LNCaP clone FGC (cell line): Measurements from ENCODE around the gene PLA2R1.
A peak's percentile ranks its signal among the peaks of the same experiment; 100 is the strongest.

Experiments used
- DNase-seq: peaks from one replicate; pipeline ENCODE4 v3.0.0-alpha.2; 2011; ENCODE audit warnings: low read depth
- H3K4me3 ChIP-seq: 2 replicates; pipeline ENCODE4 v1.5.1; 2011; ENCODE audit warnings: mild to moderate bottlenecking, low read depth, low read length, control low read depth
- TF ChIP-seq, protein P1 (sequence below): IDR thresholded peaks from 2 replicates; pipeline ENCODE4 v1.5.1; 2012; ENCODE audit warnings: mild to moderate bottlenecking; ENCODE audit not compliant: control insufficient read depth, insufficient read depth; ENCODE audit errors: extremely low read depth

The PLA2R1 gene

DNA sequence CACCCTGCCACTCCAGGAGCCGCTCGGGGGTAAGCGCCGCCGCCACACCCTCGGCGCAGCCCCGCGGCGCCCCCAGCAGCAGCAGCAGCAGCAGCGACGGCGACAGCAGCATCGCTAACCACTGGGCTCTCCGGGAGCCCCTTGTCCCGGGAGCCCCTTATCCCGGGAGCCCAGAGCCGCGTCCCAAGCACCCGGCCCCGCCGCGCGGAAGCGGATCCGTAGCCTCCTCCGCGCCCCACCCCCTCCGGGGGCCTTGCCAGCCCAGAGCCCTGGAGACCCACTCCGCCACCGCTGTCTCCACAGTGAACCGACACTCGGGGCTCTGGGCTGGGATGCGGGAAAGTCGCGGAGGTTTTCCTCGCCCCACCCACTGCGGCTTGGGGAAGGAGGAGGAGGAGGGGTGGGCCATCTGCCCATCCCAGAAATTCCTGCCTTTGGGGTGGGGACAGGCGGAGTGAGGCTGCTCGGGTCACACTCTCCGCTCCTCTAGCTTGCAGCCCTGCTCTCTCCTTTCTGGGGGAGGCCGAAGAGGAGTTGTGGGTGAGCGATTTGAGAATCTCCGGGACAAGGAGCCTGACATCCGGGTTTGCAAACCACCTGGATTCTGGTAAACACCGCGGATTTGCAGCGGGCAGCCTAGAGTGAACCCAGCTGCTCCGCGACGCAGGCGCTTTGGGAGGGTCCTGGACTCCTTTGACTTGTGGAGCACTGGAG is at the start of gene PLA2R1:
Gene PLA2R1, minus strand, starts transcription at position 324 of the 714 bp plus-strand sequence. Its CDS starts 212 bp downstream, at position 112.
- TF ChIP-seq, protein P1, sequence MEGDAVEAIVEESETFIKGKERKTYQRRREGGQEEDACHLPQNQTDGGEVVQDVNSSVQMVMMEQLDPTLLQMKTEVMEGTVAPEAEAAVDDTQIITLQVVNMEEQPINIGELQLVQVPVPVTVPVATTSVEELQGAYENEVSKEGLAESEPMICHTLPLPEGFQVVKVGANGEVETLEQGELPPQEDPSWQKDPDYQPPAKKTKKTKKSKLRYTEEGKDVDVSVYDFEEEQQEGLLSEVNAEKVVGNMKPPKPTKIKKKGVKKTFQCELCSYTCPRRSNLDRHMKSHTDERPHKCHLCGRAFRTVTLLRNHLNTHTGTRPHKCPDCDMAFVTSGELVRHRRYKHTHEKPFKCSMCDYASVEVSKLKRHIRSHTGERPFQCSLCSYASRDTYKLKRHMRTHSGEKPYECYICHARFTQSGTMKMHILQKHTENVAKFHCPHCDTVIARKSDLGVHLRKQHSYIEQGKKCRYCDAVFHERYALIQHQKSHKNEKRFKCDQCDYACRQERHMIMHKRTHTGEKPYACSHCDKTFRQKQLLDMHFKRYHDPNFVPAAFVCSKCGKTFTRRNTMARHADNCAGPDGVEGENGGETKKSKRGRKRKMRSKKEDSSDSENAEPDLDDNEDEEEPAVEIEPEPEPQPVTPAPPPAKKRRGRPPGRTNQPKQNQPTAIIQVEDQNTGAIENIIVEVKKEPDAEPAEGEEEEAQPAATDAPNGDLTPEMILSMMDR: no peak
- H3K4me3 ChIP-seq: no peak within 1 kb of the TSS
- DNase-seq: no peak

DNA sequence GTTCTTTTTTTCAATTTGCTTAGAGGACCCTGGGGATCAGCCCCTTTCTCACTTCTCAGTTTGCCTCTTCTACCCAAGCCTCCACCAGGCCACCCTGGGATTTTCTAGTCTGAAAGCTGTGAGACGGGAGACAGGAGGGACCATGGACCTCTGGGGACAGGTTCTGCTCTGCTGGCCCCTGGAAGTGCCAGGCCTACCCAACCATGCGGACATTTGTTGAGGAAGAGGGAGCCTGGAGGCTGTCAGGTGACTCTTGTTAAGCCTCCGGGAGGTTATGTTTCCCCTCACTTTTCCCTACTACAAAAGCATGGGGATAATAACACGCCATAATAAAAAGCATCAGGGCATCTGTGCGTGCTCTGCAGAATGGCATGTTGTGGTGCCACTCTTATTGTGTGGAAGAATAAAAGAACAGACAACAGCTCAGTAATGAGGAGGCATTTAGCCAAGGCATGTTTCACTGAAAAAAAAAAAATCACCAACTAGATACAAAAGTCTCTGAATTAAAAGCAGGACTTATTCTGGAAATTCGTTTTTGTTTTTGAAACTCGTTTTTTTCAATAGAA is 48.3 kb upstream of the PLA2R1 start:
- no peak overlapping the region for H3K4me3 ChIP-seq
- TF ChIP-seq, protein P1: no peak
- no peak for DNase-seq

DNA sequence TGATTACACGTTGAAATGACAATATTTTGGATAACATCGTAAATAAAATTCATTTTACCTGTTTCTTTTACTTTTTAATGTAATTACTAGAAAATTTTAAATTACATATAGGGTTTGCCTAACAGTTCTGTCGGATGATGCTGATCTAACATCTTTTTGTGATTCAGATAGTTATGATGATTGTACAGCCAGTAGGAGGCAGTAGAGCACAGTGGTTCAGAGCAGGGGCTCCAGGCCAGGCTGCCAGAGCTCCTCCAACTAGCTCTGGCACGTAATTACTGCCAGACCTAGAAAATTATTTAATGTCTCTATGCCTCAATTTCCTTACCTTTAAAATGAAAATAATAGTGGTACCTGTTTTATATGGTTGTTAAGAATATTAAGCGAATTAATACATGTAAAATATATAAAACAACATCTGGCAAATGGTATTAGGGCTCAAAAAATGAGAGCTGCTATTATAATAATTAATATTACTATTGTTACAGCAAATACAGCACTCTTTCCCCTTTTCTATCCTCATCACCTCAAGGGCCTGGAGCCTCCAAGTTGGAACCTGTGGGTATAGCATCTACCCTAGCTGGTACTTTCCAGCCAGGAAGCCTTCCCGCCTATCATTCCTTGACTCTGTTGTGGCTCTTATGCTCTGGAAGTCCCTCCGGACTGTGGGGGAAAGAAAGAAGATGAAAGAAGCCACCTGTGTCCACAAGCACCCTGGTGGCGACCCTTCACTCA is 47.7 kb upstream of the PLA2R1 start:
- TF ChIP-seq, protein P1: peak; percentile 83
- H3K4me3 ChIP-seq: no peak overlapping the region
- DNase-seq: peak; percentile 43

DNA sequence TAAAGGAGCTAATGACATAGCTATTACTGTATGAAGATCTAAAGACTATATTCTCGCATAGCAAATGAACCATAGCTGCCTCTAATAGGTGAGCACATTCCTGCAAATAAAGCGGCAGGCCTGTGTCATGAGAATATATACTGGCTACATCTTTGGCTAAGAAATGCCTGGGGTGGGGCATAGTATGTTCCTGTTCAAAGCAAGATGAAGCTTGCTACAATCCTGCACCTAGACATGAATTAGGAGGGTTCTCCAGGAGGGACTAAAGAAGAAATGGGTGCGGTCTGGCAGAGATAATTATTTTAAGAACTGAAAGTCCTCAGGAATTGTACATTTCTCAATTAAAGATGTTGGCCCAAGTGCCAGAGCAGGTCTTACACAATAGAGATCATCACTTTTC is 46.8 kb upstream of the PLA2R1 start:
- no peak for DNase-seq
- H3K4me3 ChIP-seq: no peak overlapping the region
- TF ChIP-seq, protein P1: no peak

DNA sequence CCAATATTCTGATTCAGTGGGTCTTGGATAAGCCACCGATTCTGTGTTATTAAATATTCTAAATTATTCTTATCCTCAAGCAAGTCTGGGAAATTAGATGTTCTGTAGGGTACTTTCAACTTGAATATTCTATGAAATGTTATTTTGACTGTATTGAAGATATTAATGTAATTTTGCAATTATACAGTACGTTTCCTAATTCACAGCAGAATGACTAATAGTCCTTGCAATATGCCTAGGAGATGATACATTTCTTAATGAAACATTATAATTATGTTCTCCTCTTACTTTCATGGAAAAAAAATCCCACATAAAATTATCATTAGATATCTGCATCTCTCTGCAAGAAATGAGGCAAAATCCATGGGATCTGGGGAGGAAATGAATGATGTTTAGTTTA is 46.2 kb upstream of the PLA2R1 start:
- no peak overlapping the region for H3K4me3 ChIP-seq
- TF ChIP-seq, protein P1: no peak
- no peak for DNase-seq

DNA sequence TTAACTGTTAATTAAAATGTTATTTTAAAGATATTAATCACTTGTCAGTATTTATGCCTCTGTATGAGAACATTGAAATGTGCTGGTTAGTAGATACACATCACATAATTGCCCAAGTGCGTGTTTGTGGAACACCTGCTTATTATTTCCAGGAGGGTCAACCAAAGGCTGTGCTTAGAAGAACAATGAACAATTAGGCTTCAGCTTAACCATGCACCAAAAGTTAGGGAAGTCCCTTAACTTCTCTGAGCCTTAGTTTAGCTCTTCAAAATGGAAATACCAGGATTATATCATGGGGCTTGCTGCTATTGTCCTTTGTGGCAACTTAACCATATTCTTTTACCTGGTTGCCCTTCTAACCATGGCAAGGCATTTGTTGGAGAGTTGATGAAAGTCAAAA is 43.0 kb upstream of the PLA2R1 start:
- TF ChIP-seq, protein P1: no peak

More for the DNA sequence above, 43.0 kb upstream of the PLA2R1 start:
- DNase-seq: no peak
- no peak overlapping the region for H3K4me3 ChIP-seq
